Measurements from ENCODE around the gene NEDD8.

- TF ChIP-seq CTCF (IDR thresholded peaks at IDR 0.05; ENCODE audit: low read depth, low read length): no peak
- no peak for TF ChIP-seq POLR2A (IDR thresholded peaks at IDR 0.05; ENCODE audit: extremely low read depth, insufficient read length)
- TF ChIP-seq MAX (IDR thresholded peaks at IDR 0.05; ENCODE audit: low read depth, low read length): no peak
- TF ChIP-seq MYC (IDR thresholded peaks at IDR 0.05; ENCODE audit: low read depth, low read length): no peak
Measured at GRCh38 chr14:24219080-24219479, 13.1 kb downstream of the NEDD8 start.

Data from NB4 (cell line).